A673 (cell line): ENCODE measurements around the gene INCA1. TPM values are rescaled to one million over a fixed set of nuclear protein-coding genes. Genes with fewer than 3 reads are reported as not detected.

Experiments
- BruUV-seq: library from RNA; stranded (reverse); fragments of 400-500 nt; replicated peaks from 2 replicates; lab custom pipeline; 2021; lab: Mats Ljungman, UMichigan
- CTCF ChIA-PET: fragments of 300-600 bp; sonication (Branson Sonifier 250); formaldehyde crosslinking; loops from one replicate; lab custom pipeline; 2022; ENCODE audit warnings: antibody characterized with exemption; lab: Charles Lee
- POLR2A ChIA-PET: fragments of 300-600 bp; sonication (Branson Sonifier 250); formaldehyde crosslinking; loops from one replicate; lab custom pipeline; 2022; ENCODE audit warnings: antibody characterized with exemption; ENCODE audit not compliant: low non-redundant PET; lab: Charles Lee
- DNase-seq: peaks from one replicate; pipeline ENCODE4 v3.0.0-alpha.2; 2015; ENCODE audit warnings: low spot score
- H3K27ac ChIP-seq: fragments of 200-600 bp; sonication (generic); 2 replicates; pipeline ENCODE4 v1.5.1; 2016; ENCODE audit warnings: mixed run types, low read depth, mild to moderate bottlenecking, mixed read lengths, antibody characterized with exemption, low read length; ENCODE audit not compliant: poor library complexity, severe bottlenecking
- H3K27me3 ChIP-seq: fragments of 200-600 bp; sonication (generic); replicated peaks from 2 replicates; pipeline ENCODE4 v1.6.1; 2017; ENCODE audit warnings: mixed run types, low read depth, mild to moderate bottlenecking, mixed read lengths, antibody characterized with exemption, low read length; ENCODE audit not compliant: insufficient read depth, poor library complexity
- H3K36me3 ChIP-seq: fragments of 200-600 bp; sonication (generic); 2 replicates; pipeline ENCODE4 v1.6.1; 2016; ENCODE audit warnings: mixed run types, mild to moderate bottlenecking, mixed read lengths, antibody characterized with exemption, low read length; ENCODE audit not compliant: insufficient read depth, poor library complexity, severe bottlenecking
- H3K4me1 ChIP-seq: fragments of 200-600 bp; sonication (generic); 2 replicates; pipeline ENCODE4 v1.6.1; 2017; ENCODE audit warnings: mixed run types, mild to moderate bottlenecking, mixed read lengths, antibody characterized with exemption, low read length; ENCODE audit not compliant: insufficient read depth, poor library complexity, severe bottlenecking
- H3K4me3 ChIP-seq: fragments of 200-600 bp; sonication (generic); 2 replicates; pipeline ENCODE4 v1.5.1; 2016; ENCODE audit warnings: low read depth, mixed run types, mild to moderate bottlenecking, mixed read lengths, low read length; ENCODE audit not compliant: poor library complexity, severe bottlenecking
- H3K9me3 ChIP-seq: fragments of 200-600 bp; sonication (generic); 2 replicates; pipeline ENCODE4 v1.6.1; 2016; ENCODE audit warnings: mixed run types, low read depth, mild to moderate bottlenecking, mixed read lengths, antibody characterized with exemption, low read length; ENCODE audit not compliant: poor library complexity, severe bottlenecking
- EZH2 ChIP-seq: fragments of 200-600 bp; sonication (generic); IDR thresholded peaks from 2 replicates; pipeline ENCODE4 v1.6.1; 2017; ENCODE audit warnings: borderline replicate concordance, low read depth, mild to moderate bottlenecking, mixed read lengths, antibody characterized with exemption, low read length; ENCODE audit not compliant: poor library complexity, severe bottlenecking
- intact Hi-C: fragments of 100-400 bp; cut with micrococcal nuclease; formaldehyde crosslinking; loops from one replicate; pipeline ENCODE4 v1.10.0; 2022; ENCODE audit not compliant: unreplicated experiment
- total RNA-seq: library from RNA; stranded (reverse); gene quantifications from 2 replicates; pipeline ENCODE4 v1.2.3, GENCODE V29; 2021
- TF ChIP-seq, protein P1 (sequence below): fragments of 300-800, 200-600 bp; sonication (generic); conservative IDR thresholded peaks from 2 replicates; pipeline ENCODE4 v1.5.1; 2017; ENCODE audit warnings: low read depth, mild to moderate bottlenecking, antibody characterized with exemption, low read length, moderate library complexity, mixed read lengths

Gene INCA1
- total RNA-seq, 1 experiment from 2014 or later, result 0.62 TPM

DNA sequence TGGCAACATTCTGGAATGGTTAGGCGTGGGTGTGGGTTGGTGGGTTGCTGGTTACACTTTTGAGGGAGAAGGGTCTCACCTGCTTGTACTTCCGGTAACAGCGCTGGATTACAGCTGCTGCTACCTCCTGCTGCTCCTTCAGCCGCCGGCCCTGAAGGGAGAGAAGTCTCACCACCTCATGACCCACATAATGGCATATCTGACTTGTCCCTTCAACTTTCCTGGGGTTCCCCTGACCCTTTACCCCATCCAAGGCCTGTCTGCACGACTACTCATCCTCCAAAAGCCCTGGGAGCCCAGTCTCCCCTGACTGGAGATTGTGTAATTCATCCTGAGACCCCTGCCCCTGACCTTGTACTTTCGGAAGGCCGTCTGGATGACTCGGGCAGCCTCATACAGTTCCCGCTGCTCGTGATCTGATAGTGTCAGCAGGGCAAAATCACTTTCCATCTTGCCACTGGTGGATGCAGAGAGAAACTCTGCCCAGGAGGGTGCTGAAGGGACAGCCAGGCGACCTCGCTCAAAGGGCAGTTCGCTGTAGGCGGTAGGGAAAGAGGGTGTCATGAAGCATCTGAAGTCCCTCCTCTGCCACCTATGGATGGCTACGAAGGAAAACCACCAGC lies 27.7 kb downstream of the INCA1 start:
- POLR2A ChIA-PET, result no interaction called here
- CTCF ChIA-PET, result no interaction called here
- peaks cover 17% of the 10 kb centered on the region for H3K4me1 ChIP-seq
- no peaks in the 10 kb centered on the region for H3K27me3 ChIP-seq
- BruUV-seq, result no TSS peak
- H3K27ac ChIP-seq, result peak overlapping the region; percentile 94
- H3K36me3 ChIP-seq, result peaks cover 12% of the 10 kb centered on the region
- intact Hi-C loops, result no loop called here
- no peak for DNase-seq
- TF ChIP-seq, protein P1, sequence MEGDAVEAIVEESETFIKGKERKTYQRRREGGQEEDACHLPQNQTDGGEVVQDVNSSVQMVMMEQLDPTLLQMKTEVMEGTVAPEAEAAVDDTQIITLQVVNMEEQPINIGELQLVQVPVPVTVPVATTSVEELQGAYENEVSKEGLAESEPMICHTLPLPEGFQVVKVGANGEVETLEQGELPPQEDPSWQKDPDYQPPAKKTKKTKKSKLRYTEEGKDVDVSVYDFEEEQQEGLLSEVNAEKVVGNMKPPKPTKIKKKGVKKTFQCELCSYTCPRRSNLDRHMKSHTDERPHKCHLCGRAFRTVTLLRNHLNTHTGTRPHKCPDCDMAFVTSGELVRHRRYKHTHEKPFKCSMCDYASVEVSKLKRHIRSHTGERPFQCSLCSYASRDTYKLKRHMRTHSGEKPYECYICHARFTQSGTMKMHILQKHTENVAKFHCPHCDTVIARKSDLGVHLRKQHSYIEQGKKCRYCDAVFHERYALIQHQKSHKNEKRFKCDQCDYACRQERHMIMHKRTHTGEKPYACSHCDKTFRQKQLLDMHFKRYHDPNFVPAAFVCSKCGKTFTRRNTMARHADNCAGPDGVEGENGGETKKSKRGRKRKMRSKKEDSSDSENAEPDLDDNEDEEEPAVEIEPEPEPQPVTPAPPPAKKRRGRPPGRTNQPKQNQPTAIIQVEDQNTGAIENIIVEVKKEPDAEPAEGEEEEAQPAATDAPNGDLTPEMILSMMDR, result no peak
- no peak for TF ChIP-seq EZH2
- no peaks in the 10 kb centered on the region for H3K9me3 ChIP-seq
- H3K4me3 ChIP-seq, result peak overlapping the region; percentile 59

DNA sequence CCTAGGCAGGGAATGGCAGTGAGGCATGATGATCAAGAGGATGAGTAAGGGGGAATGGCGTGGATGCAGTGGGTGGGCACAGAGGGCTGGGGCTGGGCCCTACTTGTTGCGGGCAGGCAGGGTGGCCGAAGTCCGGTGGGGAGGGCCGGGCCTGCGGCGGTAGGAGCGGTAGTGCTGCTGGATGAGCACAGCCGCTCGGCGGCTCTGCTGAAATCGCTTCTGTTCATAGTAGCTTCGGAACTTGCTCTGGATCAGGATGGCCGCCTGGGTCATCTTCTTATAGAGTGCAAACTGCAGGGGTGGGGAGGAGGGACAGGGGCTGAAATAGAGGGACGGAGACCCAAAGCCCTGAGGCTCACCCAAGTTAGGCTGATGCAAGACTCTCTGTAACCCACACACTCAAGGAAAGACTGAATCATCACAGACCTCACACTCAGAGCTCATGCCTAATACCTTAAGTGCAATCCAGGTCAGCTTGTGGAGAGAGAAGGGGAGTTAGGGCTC lies 28.2 kb downstream of the INCA1 start:
- Histone ChIP-seq H3K27ac (peak overlapping the region; percentile 94), H3K36me3 (peaks cover 12% of the 10 kb centered on the region), H3K4me3 (peak overlapping the region; percentile 59), H3K27me3 (no peaks in the 10 kb centered on the region), H3K9me3 (no peaks in the 10 kb centered on the region), H3K4me1 (peaks cover 17% of the 10 kb centered on the region)
- ChIA-PET POLR2A (no interaction called here), CTCF (no interaction called here)
- DNase-seq, result no peak
- BruUV-seq, result no TSS peak
- TF ChIP-seq EZH2, result no peak
- TF ChIP-seq, protein P1, result no peak
- intact Hi-C loops, result no loop called here

DNA sequence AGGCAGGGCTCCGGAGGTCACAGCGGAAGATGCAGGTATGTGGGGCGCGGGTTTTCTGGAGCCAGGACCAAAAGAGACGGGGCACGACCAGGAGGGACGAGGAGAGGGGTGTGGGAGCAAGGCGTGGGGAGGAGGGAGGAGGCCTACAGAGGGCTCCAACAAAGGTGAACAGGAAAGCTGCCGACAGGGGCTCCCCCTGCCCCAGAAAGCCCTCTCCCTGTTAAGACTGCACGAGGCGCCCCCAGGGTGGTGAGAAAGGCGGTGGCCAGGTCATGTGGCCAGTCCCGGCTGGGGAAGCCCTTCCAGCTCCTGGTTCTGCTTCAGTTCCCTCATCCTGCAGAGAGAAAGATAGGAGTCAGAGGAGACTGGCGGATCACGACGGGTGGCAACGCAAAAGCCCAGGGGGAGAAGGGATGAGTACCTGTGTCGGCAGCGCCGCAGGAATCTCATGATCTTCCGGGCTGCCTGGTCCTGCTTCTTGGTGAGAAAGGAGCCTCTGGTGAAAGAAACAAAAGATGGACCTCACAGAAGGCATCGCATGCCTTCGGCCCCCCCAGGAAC lies 28.8 kb downstream of the INCA1 start:
- peak overlapping the region; percentile 59 for H3K4me3 ChIP-seq
- no TSS peak for BruUV-seq
- peak overlapping the region; percentile 94 for H3K27ac ChIP-seq
- H3K36me3 ChIP-seq, result peaks cover 12% of the 10 kb centered on the region
- no peak for DNase-seq
- H3K9me3 ChIP-seq, result no peaks in the 10 kb centered on the region
- TF ChIP-seq, protein P1, result no peak
- no peak for TF ChIP-seq EZH2
- ChIA-PET CTCF (interaction anchor here (0.6 to 2.3 kb wide), 2 partner anchors 19 to 133 kb away, joined by 3 to 8 read pairs; partner anchors contain the start of gene CAMTA2), POLR2A (interaction anchor here (0.6 kb wide), 1 partner anchor 29 kb away, joined by 3 read pairs; no protein-coding TSS in a partner anchor)
- H3K27me3 ChIP-seq, result no peaks in the 10 kb centered on the region
- H3K4me1 ChIP-seq, result peaks cover 17% of the 10 kb centered on the region
- intact Hi-C loops, result no loop called here
